Activated gamma-delta T cell treated with anti-CD3 and anti-CD28 coated beads, Interleukin-2, amount 50 U/mL, for 16 hours (primary cell): Measurements from ENCODE around the gene UNC119.
"Not testable (repeated sequence)": the region's sequence is repeated elsewhere in the genome, so short reads cannot be mapped to it uniquely, and the experiment has no call there.

ENCODE experiments used
- DNase-seq: peaks from one replicate; pipeline ENCODE4 v3.0.0-alpha.2; 2020; ENCODE audit warnings: low read depth

UNC119 gene

DNA sequence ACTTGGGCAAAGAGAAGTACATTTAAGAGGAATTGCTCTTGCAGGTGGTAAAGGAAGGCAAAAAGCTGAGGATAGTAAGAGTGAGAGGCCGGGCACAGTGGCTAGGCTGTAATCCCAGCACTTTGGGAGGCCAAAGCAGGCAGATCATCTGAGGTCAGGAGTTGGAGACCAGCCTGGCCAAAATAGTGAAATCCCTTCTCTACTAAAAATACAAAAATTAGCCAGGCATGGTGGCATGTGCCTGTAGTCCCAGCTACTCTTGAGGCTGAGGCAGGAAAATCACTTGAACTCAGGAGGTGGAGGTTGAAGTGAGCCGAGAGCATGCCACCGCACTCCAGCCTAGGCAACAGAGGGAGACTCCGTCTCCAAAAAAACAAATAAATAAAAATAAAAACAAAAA lies 30.1 kb downstream of the UNC119 start:
- DNase-seq, result not testable (repeated sequence)

GRCh38 chr17:28521311-28522085 lies 30.9 kb downstream of the UNC119 start:
- DNase-seq, result no peak

DNA sequence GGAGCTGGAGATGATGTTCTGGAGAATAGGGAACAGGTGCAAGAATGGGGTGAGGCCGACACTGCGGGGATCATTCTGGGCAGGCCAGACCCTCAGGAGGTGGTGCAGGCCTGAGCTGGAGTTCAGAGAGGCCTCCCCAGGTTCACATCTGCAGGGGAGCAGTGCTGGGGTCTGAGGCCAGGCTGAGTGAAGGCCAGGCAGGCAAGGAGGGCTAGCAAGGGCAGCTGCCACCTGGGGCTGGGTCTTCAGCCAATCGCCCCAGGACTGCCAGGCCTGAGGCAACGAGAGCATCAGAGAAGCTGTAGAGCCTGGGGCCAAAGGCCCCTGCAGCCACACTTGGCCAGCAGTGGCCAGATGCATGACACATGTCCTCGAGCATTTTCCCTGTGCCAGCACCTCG lies 31.7 kb downstream of the UNC119 start:
- no peak for DNase-seq

DNA sequence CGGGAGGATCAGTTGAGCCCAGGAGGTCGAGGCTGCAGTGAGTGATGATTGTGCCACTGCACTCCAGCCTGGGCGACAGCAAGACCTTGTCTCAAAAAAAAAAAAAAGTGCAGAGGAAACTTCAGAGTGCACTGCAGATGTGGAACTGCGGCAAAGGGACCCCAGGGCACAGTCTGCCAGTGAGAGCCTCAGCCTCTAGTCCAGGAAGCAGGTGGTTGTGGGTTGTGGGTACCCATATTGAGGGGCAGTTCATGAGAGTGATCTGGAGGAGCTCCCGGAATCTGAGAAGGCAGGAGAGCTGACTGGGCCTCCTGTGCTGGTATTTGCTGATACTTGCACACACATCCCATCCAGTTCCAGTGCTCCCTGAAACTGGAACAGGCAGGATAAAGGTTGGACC lies 33.2 kb downstream of the UNC119 start:
- no peak for DNase-seq

- DNase-seq, result no peak
These were observed 33.8 kb downstream of the UNC119 start for GRCh38 chr17:28518578-28518977.

- DNase-seq, result no peak
These were observed 34.3 kb downstream of the UNC119 start for GRCh38 chr17:28518132-28518531.

DNA sequence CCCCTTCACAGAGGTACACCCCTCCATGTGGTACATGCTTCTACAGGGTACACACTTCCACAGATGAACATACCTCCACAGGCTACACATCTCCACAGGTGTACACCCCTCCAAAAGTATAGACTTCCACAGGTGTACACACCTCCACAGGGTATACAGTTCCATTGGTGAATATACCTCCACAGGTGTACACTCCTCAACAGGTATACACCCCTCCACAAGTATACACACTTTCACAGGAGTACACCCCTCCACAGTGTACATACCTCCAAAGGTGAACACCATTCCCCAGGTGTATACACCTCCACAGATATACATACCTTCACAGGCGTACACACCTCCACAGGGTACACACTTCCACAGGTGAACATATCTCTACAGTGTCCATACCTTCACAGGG lies 36.9 kb downstream of the UNC119 start:
- DNase-seq, result no peak

- no peak for DNase-seq
These were observed 37.8 kb downstream of the UNC119 start for GRCh38 chr17:28514561-28515002.

DNA sequence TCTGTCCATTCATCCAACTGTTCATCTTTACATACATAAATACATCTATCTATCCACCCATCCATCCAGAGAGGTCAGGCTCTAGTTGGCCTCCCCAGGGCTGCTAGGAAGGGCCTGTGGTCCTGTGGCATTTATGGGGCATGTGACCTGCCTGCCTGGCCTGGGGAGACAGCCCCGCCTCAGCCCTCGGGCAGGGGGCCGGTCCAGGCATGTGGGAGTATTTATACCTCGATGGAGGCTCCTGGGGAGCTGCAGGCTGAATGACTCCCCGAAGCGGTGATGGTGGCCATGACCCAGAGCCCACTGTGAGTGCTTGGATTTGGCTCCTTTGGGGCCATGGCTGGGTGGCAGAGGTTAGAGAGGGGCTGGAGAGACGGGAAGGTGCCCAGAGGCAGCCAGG lies 38.9 kb downstream of the UNC119 start:
- no peak for DNase-seq

- DNase-seq, result no peak
These were observed 40.5 kb downstream of the UNC119 start for GRCh38 chr17:28511858-28512461.

- DNase-seq, result no peak
These were observed 42.6 kb downstream of the UNC119 start for GRCh38 chr17:28509789-28510188.

GRCh38 chr17:28508211-28508724 lies 44.2 kb downstream of the UNC119 start:
- DNase-seq, result no peak

GRCh38 chr17:28507567-28508203 lies 44.7 kb downstream of the UNC119 start:
- DNase-seq, result no peak

DNA sequence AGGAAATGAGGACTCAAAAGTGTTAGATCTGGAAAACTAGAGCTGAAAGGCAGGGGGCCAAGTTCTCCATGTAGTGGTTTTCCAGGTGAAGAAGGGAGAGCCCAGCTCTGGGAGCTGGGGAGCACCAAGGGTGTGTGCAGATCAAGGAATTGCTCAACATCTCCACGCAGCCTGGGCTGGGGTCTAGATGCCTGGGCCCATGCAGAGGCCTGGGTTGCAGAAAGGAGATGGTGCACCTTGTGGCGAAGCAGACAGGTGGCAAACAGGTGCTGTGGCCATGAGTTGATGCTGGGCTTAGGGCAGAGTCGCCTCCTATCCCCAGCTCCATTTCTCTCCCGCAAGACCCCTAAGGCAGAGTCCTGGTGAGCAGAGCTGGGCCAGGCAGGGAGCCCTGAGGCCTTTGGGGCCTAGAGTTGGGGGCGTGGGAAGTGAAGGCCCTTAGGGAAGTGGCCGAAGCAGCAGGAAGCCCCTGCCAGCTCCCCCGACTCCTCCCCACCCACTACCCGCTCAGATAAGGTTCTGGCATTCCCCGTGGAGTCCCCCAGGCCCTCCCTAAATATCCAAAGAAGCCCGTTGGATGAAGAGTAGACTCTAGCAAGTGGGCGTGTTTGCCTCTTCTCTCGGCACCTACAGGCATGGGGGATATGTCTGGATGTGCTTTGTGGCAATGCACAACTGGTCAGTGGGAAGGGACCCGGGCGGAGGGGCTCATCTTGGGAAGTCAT lies 45.5 kb downstream of the UNC119 start:
- DNase-seq, result no peak

GRCh38 chr17:28505986-28506665 lies 46.3 kb downstream of the UNC119 start, which contains the start of gene FOXN1:
TSS of gene FOXN1 (plus strand) at chr17:28506348. CDS start at chr17:28523970, 17,622 bp downstream.
- DNase-seq, result no peak

- DNase-seq, result no peak
These were observed 49.0 kb downstream of the UNC119 start for GRCh38 chr17:28503420-28503819.

- DNase-seq, result no peak
These were observed 50.8 kb downstream of the UNC119 start for GRCh38 chr17:28501421-28502284.

DNA sequence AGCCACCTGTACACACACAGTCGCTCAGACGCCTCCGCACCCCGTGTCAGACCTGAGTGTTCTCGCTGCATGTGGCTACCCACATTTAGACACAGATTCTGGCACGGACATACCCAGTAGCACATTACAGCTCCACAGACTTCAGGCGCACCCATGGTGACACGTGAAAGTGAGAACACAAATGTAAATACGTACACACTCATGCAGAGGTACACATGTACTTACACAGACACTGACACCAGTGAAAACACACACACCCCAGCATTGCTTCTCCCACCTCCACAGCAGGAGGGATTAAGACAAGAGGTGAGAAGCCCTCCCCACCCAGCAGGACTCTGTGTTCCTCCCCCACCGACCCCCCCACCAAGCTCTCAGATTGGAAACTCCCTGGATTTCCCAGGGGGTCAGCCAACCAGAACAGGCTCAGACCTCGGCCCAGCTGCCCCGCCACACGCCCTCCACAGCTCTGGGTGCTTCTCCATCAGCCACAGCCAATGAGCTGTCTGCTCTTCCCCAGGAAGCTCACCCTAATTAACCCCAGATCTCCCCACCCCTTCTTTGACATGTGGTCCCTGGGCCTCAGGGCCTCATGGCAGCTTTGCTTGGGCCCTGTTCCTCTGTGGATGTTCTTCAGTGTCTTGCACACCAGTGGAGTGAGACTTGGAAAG lies 51.6 kb downstream of the UNC119 start:
- no peak for DNase-seq

- no peak for DNase-seq
These were observed 52.6 kb downstream of the UNC119 start for GRCh38 chr17:28499684-28500357.

- no peak for DNase-seq
These were observed 53.1 kb downstream of the UNC119 start for GRCh38 chr17:28499364-28499664.
